HG03095 (cell line): Measurements from ENCODE around the gene APOB.

Experiments used
- ATAC-seq: cut with Tn5 transposase; IDR thresholded peaks from one replicate; pipeline ENCODE4 v1.9.1; 2021; ENCODE audit warnings: moderate library complexity; ENCODE audit not compliant: unreplicated experiment

The APOB gene

GRCh38 chr2:21050164-21050563 is 6.3 kb upstream of the APOB start:
- ATAC-seq: no peak

GRCh38 chr2:21047141-21048009 is 3.5 kb upstream of the APOB start:
- ATAC-seq: no peak

- no peak for ATAC-seq
These were observed 2.6 kb upstream of the APOB start for GRCh38 chr2:21046506-21046905.

- no peak for ATAC-seq
These were observed 960 bp upstream of the APOB start for GRCh38 chr2:21044694-21045371.

GRCh38 chr2:21042958-21043743 is 722 bp downstream of the APOB start:
- peak; percentile 68 for ATAC-seq

- ATAC-seq: no peak
These were observed 1.2 kb downstream of the APOB start for GRCh38 chr2:21042708-21042957.

GRCh38 chr2:21041943-21042707 is 1.7 kb downstream of the APOB start:
- no peak for ATAC-seq

GRCh38 chr2:21041462-21041861 is 2.4 kb downstream of the APOB start:
- no peak for ATAC-seq

- ATAC-seq: no peak
These were observed 3.1 kb downstream of the APOB start for GRCh38 chr2:21040468-21041377.

- ATAC-seq: no peak
These were observed 3.9 kb downstream of the APOB start for GRCh38 chr2:21039979-21040467.

- ATAC-seq: no peak
These were observed 4.8 kb downstream of the APOB start for GRCh38 chr2:21039080-21039556.

- no peak for ATAC-seq
These were observed 5.3 kb downstream of the APOB start for GRCh38 chr2:21038403-21039073.

GRCh38 chr2:21037671-21038108 is 6.2 kb downstream of the APOB start:
- no peak for ATAC-seq

GRCh38 chr2:21036708-21037670 is 6.9 kb downstream of the APOB start:
- ATAC-seq: no peak

GRCh38 chr2:21035974-21036707 is 7.7 kb downstream of the APOB start:
- ATAC-seq: no peak

GRCh38 chr2:21035282-21035973 is 8.4 kb downstream of the APOB start:
- no peak for ATAC-seq

GRCh38 chr2:21034972-21035279 is 8.9 kb downstream of the APOB start:
- no peak for ATAC-seq
